ENCODE measurements around the gene ERF.
A peak's percentile ranks its signal among the peaks of the same experiment; 100 is the strongest.

Gene ERF

DNA sequence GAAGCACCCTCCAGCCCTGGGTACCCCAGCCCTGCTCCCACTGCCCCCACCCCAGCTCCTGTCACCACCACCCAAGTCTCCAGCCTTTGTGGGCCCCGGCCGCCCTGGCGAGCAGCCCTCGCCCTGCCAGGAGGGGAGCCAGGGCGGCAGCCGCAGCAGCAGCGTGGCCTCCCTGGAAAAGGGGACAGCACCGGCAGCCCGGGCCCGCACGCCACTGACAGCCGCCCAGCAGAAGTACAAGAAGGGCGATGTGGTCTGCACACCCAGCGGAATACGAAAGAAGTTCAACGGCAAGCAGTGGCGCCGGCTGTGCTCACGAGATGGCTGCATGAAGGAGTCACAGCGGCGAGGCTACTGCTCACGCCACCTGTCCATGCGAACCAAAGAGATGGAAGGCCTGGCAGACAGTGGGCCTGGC, 18.1 kb upstream of the ERF start:
- Histone ChIP-seq H3K27me3 (replicated peaks; ENCODE audit: control insufficient read depth, insufficient read depth, low read length) (no peaks in the 10 kb centered on the region), H3K36me3 (ENCODE audit: control insufficient read depth, insufficient read depth, low read length) (peaks cover 27% of the 10 kb centered on the region), H3K4me3 (replicated peaks; ENCODE audit: low read depth, low read length) (no peak overlapping the region)
- TF ChIP-seq CTCF (IDR thresholded peaks at IDR 0.05; ENCODE audit: insufficient read depth, low read length, poor library complexity, severe bottlenecking): no peak
- DNase-seq (ENCODE audit: extremely low read depth, insufficient read length): peak; percentile 12

- peak; percentile 1 for DNase-seq (ENCODE audit: extremely low read depth, insufficient read length)
- Histone ChIP-seq H3K27me3 (replicated peaks; ENCODE audit: control insufficient read depth, insufficient read depth, low read length) (no peaks in the 10 kb centered on the region), H3K36me3 (ENCODE audit: control insufficient read depth, insufficient read depth, low read length) (peaks cover 24% of the 10 kb centered on the region), H3K4me3 (replicated peaks; ENCODE audit: low read depth, low read length) (no peak overlapping the region)
- TF ChIP-seq CTCF (IDR thresholded peaks at IDR 0.05; ENCODE audit: insufficient read depth, low read length, poor library complexity, severe bottlenecking): no peak
Observed at GRCh38 chr19:42272535-42272897, 17.6 kb upstream of the ERF start.

DNA sequence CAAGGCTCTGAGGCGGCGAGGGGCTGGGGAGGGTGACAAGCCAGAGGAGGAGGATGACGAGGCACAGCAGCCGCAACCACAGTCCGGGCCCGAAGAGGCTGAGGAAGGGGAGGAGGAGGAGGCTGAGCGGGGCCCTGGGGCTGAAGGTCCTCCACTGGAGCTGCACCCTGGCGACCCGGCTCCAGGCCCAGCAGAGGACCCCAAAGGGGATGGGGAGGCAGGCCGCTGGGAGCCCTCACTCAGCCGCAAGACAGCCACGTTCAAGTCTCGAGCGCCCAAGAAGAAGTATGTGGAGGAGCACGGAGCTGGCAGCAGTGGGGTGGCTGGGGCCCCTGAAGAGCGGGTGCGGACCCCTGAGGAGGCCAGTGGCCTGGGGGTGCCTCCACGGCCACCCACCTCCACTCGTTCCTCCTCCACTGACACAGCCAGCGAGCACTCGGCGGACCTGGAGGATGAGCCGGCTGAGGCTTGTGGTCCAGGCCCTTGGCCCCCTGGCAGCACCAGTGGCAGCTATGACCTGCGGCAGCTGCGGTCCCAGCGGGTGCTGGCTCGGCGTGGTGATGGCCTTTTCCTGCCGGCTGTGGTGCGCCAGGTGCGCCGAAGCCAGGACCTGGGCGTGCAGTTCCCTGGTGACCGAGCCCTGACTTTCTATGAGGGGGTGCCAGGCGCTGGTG, 17.1 kb upstream of the ERF start:
- Histone ChIP-seq H3K36me3 (ENCODE audit: control insufficient read depth, insufficient read depth, low read length) (peaks cover 24% of the 10 kb centered on the region), H3K27me3 (replicated peaks; ENCODE audit: control insufficient read depth, insufficient read depth, low read length) (no peaks in the 10 kb centered on the region), H3K4me3 (replicated peaks; ENCODE audit: low read depth, low read length) (no peak overlapping the region)
- peak; percentile 12 for DNase-seq (ENCODE audit: extremely low read depth, insufficient read length)
- TF ChIP-seq CTCF (IDR thresholded peaks at IDR 0.05; ENCODE audit: insufficient read depth, low read length, poor library complexity, severe bottlenecking): no peak

DNA sequence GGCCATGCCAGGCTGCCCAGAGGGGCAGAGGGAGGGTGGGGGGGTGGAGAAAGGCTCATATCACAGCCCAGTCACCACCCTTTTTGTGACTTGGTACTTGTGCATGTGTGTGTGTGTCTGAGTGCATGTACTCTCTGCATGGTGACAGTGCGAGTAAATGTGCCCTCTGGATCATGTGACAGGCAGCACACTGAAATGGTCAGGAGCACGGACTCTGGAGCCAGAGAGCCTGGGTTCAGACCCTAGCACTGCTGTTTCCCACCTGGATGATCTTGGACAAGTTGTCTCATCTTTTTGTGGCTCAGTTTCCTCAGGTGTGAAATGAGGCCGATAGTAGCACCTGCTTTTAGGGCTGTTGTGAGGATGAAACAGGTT, 16.1 kb upstream of the ERF start:
- no peak for TF ChIP-seq CTCF (IDR thresholded peaks at IDR 0.05; ENCODE audit: insufficient read depth, low read length, poor library complexity, severe bottlenecking)
- DNase-seq (ENCODE audit: extremely low read depth, insufficient read length): no peak
- peak overlapping the region; percentile 91 for H3K4me3 ChIP-seq (replicated peaks; ENCODE audit: low read depth, low read length)
- no peaks in the 10 kb centered on the region for H3K27me3 ChIP-seq (replicated peaks; ENCODE audit: control insufficient read depth, insufficient read depth, low read length)
- H3K36me3 ChIP-seq (ENCODE audit: control insufficient read depth, insufficient read depth, low read length): peaks cover 22% of the 10 kb centered on the region

DNA sequence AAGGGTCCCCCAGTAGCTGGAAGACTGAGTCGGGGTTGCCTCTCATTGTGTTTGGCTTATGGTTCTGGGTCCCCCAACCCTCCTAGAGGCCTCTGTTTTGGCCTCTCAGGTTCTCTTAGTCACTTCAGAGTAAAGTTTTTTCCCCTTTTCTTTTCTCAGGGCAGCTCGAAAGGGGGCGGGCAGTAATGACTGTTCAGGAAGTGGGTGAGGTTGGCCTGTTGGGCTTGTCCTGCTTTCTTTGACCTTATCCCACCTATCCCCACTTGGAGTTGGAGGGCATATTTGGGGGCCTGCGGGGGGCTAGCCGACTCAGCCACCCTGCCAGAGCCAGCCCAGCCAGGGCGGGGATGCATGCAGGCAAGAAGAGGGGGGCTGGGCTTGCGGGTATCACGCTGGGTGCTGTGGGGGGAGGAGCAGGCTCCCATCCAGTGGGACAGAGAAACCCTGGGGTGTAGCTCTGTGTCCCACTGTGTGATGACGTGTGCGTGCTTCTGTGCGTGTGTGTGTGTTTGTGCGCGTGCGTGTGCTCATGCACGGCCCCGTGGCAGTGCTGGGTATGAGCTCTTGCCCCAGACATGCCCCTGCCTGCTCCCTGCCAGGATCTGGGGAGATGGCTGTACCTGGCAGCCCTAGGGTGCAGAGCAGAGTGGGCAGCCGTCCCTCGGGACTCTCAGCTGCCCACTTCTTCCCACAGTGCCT, 15.6 kb upstream of the ERF start:
- DNase-seq (ENCODE audit: extremely low read depth, insufficient read length): peak; percentile 72
- Histone ChIP-seq H3K4me3 (replicated peaks; ENCODE audit: low read depth, low read length) (peak overlapping the region; percentile 91), H3K36me3 (ENCODE audit: control insufficient read depth, insufficient read depth, low read length) (peaks cover 21% of the 10 kb centered on the region), H3K27me3 (replicated peaks; ENCODE audit: control insufficient read depth, insufficient read depth, low read length) (no peaks in the 10 kb centered on the region)
- TF ChIP-seq CTCF (IDR thresholded peaks at IDR 0.05; ENCODE audit: insufficient read depth, low read length, poor library complexity, severe bottlenecking): no peak

Measured in GM06990 (cell line).